ENCODE data around the gene IMP4. TPM values are rescaled to one million over a fixed set of nuclear protein-coding genes. Genes with fewer than 3 reads are reported as not detected.

The IMP4 gene
- polyA plus RNA-seq, 3 donors = 57.6 to 81.2 (median 58.5) TPM

GRCh38 chr2:130377491-130377890 is 34.8 kb downstream of the IMP4 start:
- Histone ChIP-seq H2AFZ (ENCODE audit: insufficient read depth, low read depth, low read length, poor library complexity, severe bottlenecking) (no peak overlapping the region), H3K27ac (ENCODE audit: low read depth in 1 of 2, low read length in 2 of 2) (no peak overlapping the region), H3K4me2 (replicated peaks; ENCODE audit: extremely low read depth, low read length, poor library complexity, severe bottlenecking) (no peak overlapping the region), H3K27me3 (ENCODE audit: control insufficient read depth in 2 of 2, insufficient read depth in 2 of 2, low read length in 2 of 2) (no peaks in the 10 kb centered on the region), H3K4me3 (replicated peaks in 1 of 3; ENCODE audit: low read depth in 2 of 3, low read length in 3 of 3) (no peak overlapping the region), H4K20me1 (ENCODE audit: insufficient read depth, low read length) (peaks cover 99% of the 10 kb centered on the region), H3K9ac (ENCODE audit: insufficient read depth, low read length, poor library complexity, severe bottlenecking) (no peak overlapping the region), H3K36me3 (replicated peaks in 1 of 2; ENCODE audit: control insufficient read depth in 1 of 2, insufficient read depth in 2 of 2, low read length in 2 of 2) (peaks cover 46 to 84% of the 10 kb centered on the region in 2 donors), H3K79me2 (ENCODE audit: insufficient read depth, low read length) (peaks cover 100% of the 10 kb centered on the region), H3K4me1 (ENCODE audit: control insufficient read depth in 1 of 2, insufficient read depth in 2 of 2, low read length in 2 of 2) (peaks cover 42 to 52% of the 10 kb centered on the region in 2 donors), H3K9me3 (replicated peaks in 1 of 2; ENCODE audit: control insufficient read depth in 1 of 2, insufficient read depth in 1 of 2, low read length in 2 of 2) (no peaks in the 10 kb centered on the region)
- intact Hi-C loops (cut with micrococcal nuclease) = no loop called here
- no peaks in the 10 kb centered on the region for H3K9me3 Mint-ChIP-seq
- DNase-seq = no peak
- H3K4me3 Mint-ChIP-seq = no peak overlapping the region
- peaks cover 66 to 71% of the 10 kb centered on the region in 2 donors for H3K36me3 Mint-ChIP-seq
- TF ChIP-seq CTCF (IDR thresholded peaks at IDR 0.05) = no peak
- H3K27me3 Mint-ChIP-seq (ENCODE audit: low read depth in 3 of 3) = peaks cover 0 to 4% (median 2%) of the 10 kb centered on the region in 3 donors
- 100% methylated on average over 5 of the region's 5 CpGs for WGBS (ENCODE audit: insufficient coverage)
- H3K27ac Mint-ChIP-seq = peak overlapping the region in 3 of 7 donors; percentile 65 to 85 (median 75)
- peaks cover 53% of the 10 kb centered on the region for H3K4me1 Mint-ChIP-seq

DNA sequence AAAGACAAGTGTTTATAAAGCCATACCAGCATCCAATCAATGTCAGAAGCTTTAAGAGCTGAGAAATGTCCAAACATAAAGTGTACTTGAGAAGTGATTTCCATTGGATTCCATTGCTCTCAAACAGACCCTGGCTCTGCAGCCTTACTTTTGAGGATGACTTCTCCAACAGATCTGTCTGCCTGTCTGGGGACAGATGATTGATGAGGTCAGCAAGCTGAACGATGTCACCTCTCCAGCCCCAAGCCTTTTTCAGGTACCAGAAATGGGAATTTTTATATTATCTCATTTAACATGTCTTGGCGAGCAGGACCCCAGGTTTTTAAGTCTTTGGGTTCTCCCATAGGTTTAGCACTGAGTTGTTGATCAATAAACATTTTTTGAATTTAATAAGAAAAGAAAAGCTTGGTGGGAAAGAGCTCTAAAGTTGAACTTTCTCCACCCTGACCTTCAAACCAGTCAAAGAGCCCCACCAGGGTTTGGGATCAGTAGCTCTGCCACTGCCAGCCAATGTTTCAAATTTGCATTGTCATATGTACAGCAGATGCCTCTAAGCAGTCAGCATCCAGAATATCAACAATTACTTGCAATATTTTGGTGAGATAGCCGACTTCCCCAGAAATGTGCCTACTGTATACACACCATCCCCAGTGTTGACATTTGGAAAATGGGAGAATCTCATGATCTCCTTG is 35.7 kb downstream of the IMP4 start:
- Histone ChIP-seq H2AFZ (ENCODE audit: insufficient read depth, low read depth, low read length, poor library complexity, severe bottlenecking) (no peak overlapping the region), H3K4me2 (replicated peaks; ENCODE audit: extremely low read depth, low read length, poor library complexity, severe bottlenecking) (no peak overlapping the region), H3K4me3 (replicated peaks in 1 of 3; ENCODE audit: low read depth in 2 of 3, low read length in 3 of 3) (no peak overlapping the region), H4K20me1 (ENCODE audit: insufficient read depth, low read length) (peaks cover 97% of the 10 kb centered on the region), H3K9me3 (replicated peaks in 1 of 2; ENCODE audit: control insufficient read depth in 1 of 2, insufficient read depth in 1 of 2, low read length in 2 of 2) (no peaks in the 10 kb centered on the region), H3K9ac (ENCODE audit: insufficient read depth, low read length, poor library complexity, severe bottlenecking) (no peak overlapping the region), H3K27me3 (ENCODE audit: control insufficient read depth in 2 of 2, insufficient read depth in 2 of 2, low read length in 2 of 2) (no peaks in the 10 kb centered on the region), H3K27ac (ENCODE audit: low read depth in 1 of 2, low read length in 2 of 2) (no peak overlapping the region), H3K36me3 (replicated peaks in 1 of 2; ENCODE audit: control insufficient read depth in 1 of 2, insufficient read depth in 2 of 2, low read length in 2 of 2) (peaks cover 46 to 92% of the 10 kb centered on the region in 2 donors), H3K4me1 (ENCODE audit: control insufficient read depth in 1 of 2, insufficient read depth in 2 of 2, low read length in 2 of 2) (peaks cover 34 to 43% of the 10 kb centered on the region in 2 donors), H3K79me2 (ENCODE audit: insufficient read depth, low read length) (peaks cover 100% of the 10 kb centered on the region)
- Mint-ChIP-seq H3K36me3 (peaks cover 71 to 75% of the 10 kb centered on the region in 2 donors), H3K27ac (peak overlapping the region in 2 of 7 donors; percentile 18 to 51), H3K27me3 (ENCODE audit: low read depth in 3 of 3) (peaks cover 0 to 4% (median 2%) of the 10 kb centered on the region in 3 donors), H3K9me3 (no peaks in the 10 kb centered on the region), H3K4me1 (peaks cover 46% of the 10 kb centered on the region), H3K4me3 (no peak overlapping the region)
- no peak for DNase-seq
- intact Hi-C loops (cut with micrococcal nuclease) = no loop called here
- TF ChIP-seq CTCF (IDR thresholded peaks at IDR 0.05) = no peak
- 83% methylated on average over 1 of the region's 3 CpGs for WGBS (ENCODE audit: insufficient coverage)

All from CD14-positive monocyte (primary cell).